Measurements from ENCODE around the gene MALRD1. TPM values are rescaled to one million over a fixed set of nuclear protein-coding genes. Genes with fewer than 3 reads are reported as not detected.

MALRD1 gene
- polyA plus RNA-seq, 6 donors from 2014 or later: not detected

GRCh38 chr10:19616966-19617365 is 568.4 kb downstream of the MALRD1 start:
- Mint-ChIP-seq H3K27ac (no peak overlapping the region), H3K4me3 (no peak overlapping the region), H3K4me1 (no peaks in the 10 kb centered on the region), H3K27me3 (no peaks in the 10 kb centered on the region), H3K9me3 (peaks cover 0 to 7% (median 4%) of the 10 kb centered on the region in 7 donors), H3K36me3 (no peaks in the 10 kb centered on the region)
- ATAC-seq (ENCODE audit: low read depth in 2 of 2) (no peak), DNase-seq (no peak)

GRCh38 chr10:19620811-19621210 is 572.2 kb downstream of the MALRD1 start:
- no peaks in the 10 kb centered on the region for H3K27me3 Mint-ChIP-seq

GRCh38 chr10:19623321-19623720 is 574.7 kb downstream of the MALRD1 start:
- H3K27ac Mint-ChIP-seq: no peak overlapping the region
- no peaks in the 10 kb centered on the region for H3K36me3 Mint-ChIP-seq
- DNase-seq: no peak
- no peak overlapping the region for H3K4me3 Mint-ChIP-seq
- no peaks in the 10 kb centered on the region for H3K4me1 Mint-ChIP-seq
- ATAC-seq (ENCODE audit: low read depth in 2 of 2): no peak
- H3K9me3 Mint-ChIP-seq: peaks cover 0 to 7% (median 2%) of the 10 kb centered on the region in 7 donors
- H3K27me3 Mint-ChIP-seq: no peaks in the 10 kb centered on the region

More at GRCh38 chr10:19620811-19621210, 572.2 kb downstream of the MALRD1 start:
- no peak for DNase-seq
- no peaks in the 10 kb centered on the region for H3K36me3 Mint-ChIP-seq
- no peak overlapping the region for H3K27ac Mint-ChIP-seq
- no peak overlapping the region for H3K4me3 Mint-ChIP-seq
- no peaks in the 10 kb centered on the region for H3K4me1 Mint-ChIP-seq
- ATAC-seq (ENCODE audit: low read depth in 2 of 2): no peak
- H3K9me3 Mint-ChIP-seq: peaks cover 0 to 7% (median 2%) of the 10 kb centered on the region in 7 donors

- Mint-ChIP-seq H3K4me1 (no peaks in the 10 kb centered on the region), H3K4me3 (no peak overlapping the region), H3K27me3 (no peaks in the 10 kb centered on the region), H3K27ac (no peak overlapping the region), H3K9me3 (no peaks in the 10 kb centered on the region), H3K36me3 (no peaks in the 10 kb centered on the region)
- DNase-seq (no peak), ATAC-seq (ENCODE audit: low read depth in 2 of 2) (no peak)
These were observed 577.6 kb downstream of the MALRD1 start for GRCh38 chr10:19626156-19626555.

GRCh38 chr10:19628767-19629560 is 580.4 kb downstream of the MALRD1 start:
- ATAC-seq (ENCODE audit: low read depth in 2 of 2) (no peak), DNase-seq (no peak)
- Mint-ChIP-seq H3K27me3 (no peaks in the 10 kb centered on the region), H3K9me3 (no peaks in the 10 kb centered on the region), H3K4me1 (no peaks in the 10 kb centered on the region), H3K36me3 (no peaks in the 10 kb centered on the region), H3K27ac (no peak overlapping the region), H3K4me3 (no peak overlapping the region)

GRCh38 chr10:19629567-19629966 is 581.0 kb downstream of the MALRD1 start:
- Mint-ChIP-seq H3K9me3 (no peaks in the 10 kb centered on the region), H3K4me3 (no peak overlapping the region), H3K27me3 (no peaks in the 10 kb centered on the region), H3K36me3 (no peaks in the 10 kb centered on the region), H3K4me1 (no peaks in the 10 kb centered on the region), H3K27ac (no peak overlapping the region)
- no peak for ATAC-seq (ENCODE audit: low read depth in 2 of 2)
- DNase-seq: no peak

- no peaks in the 10 kb centered on the region for H3K36me3 Mint-ChIP-seq
- no peaks in the 10 kb centered on the region for H3K27me3 Mint-ChIP-seq
These were observed 585.6 kb downstream of the MALRD1 start for GRCh38 chr10:19634163-19634562.

GRCh38 chr10:19638182-19638895 is 589.7 kb downstream of the MALRD1 start:
- H3K4me3 Mint-ChIP-seq: peak overlapping the region; percentile 36 to 83 (median 62)
- H3K27ac Mint-ChIP-seq: peak overlapping the region in 2 of 6 donors; percentile 8 to 65
- ATAC-seq (ENCODE audit: low read depth in 2 of 2): no peak

More at GRCh38 chr10:19634163-19634562, 585.6 kb downstream of the MALRD1 start:
- peaks cover 0 to 8% (median 6%) of the 10 kb centered on the region in 3 donors for H3K4me1 Mint-ChIP-seq
- H3K9me3 Mint-ChIP-seq: peaks cover 0 to 1% (median 0%) of the 10 kb centered on the region in 7 donors
- no peak overlapping the region for H3K4me3 Mint-ChIP-seq
- DNase-seq (no peak), ATAC-seq (ENCODE audit: low read depth in 2 of 2) (no peak)
- H3K27ac Mint-ChIP-seq: no peak overlapping the region

GRCh38 chr10:19638896-19639233 is 590.3 kb downstream of the MALRD1 start:
- no peak for ATAC-seq (ENCODE audit: low read depth in 2 of 2)
- peak overlapping the region in 2 of 6 donors; percentile 8 to 65 for H3K27ac Mint-ChIP-seq

More at GRCh38 chr10:19638182-19638895, 589.7 kb downstream of the MALRD1 start:
- H3K27me3 Mint-ChIP-seq: no peaks in the 10 kb centered on the region
- H3K36me3 Mint-ChIP-seq: no peaks in the 10 kb centered on the region
- H3K4me1 Mint-ChIP-seq: peaks cover 0 to 8% (median 6%) of the 10 kb centered on the region in 3 donors
- peaks cover 0 to 4% (median 0%) of the 10 kb centered on the region in 7 donors for H3K9me3 Mint-ChIP-seq
- DNase-seq: no peak

GRCh38 chr10:19640566-19641263 is 592.1 kb downstream of the MALRD1 start:
- H3K27me3 Mint-ChIP-seq: no peaks in the 10 kb centered on the region
- H3K36me3 Mint-ChIP-seq: no peaks in the 10 kb centered on the region
- H3K4me3 Mint-ChIP-seq: no peak overlapping the region
- no peak overlapping the region for H3K27ac Mint-ChIP-seq
- no peak for ATAC-seq (ENCODE audit: low read depth in 2 of 2)
- no peak for DNase-seq
- peaks cover 0 to 4% (median 0%) of the 10 kb centered on the region in 7 donors for H3K9me3 Mint-ChIP-seq
- peaks cover 0 to 8% (median 6%) of the 10 kb centered on the region in 3 donors for H3K4me1 Mint-ChIP-seq

More at GRCh38 chr10:19638896-19639233, 590.3 kb downstream of the MALRD1 start:
- H3K36me3 Mint-ChIP-seq: no peaks in the 10 kb centered on the region
- no peaks in the 10 kb centered on the region for H3K27me3 Mint-ChIP-seq
- DNase-seq: no peak
- peaks cover 0 to 4% (median 0%) of the 10 kb centered on the region in 7 donors for H3K9me3 Mint-ChIP-seq
- peak overlapping the region; percentile 36 to 83 (median 62) for H3K4me3 Mint-ChIP-seq
- peaks cover 0 to 8% (median 6%) of the 10 kb centered on the region in 3 donors for H3K4me1 Mint-ChIP-seq

- H3K9me3 Mint-ChIP-seq: peaks cover 0 to 17% (median 0%) of the 10 kb centered on the region in 7 donors
- no peak overlapping the region for H3K27ac Mint-ChIP-seq
- no peaks in the 10 kb centered on the region for H3K27me3 Mint-ChIP-seq
- ATAC-seq (ENCODE audit: low read depth in 2 of 2) (no peak), DNase-seq (no peak)
- no peak overlapping the region for H3K4me3 Mint-ChIP-seq
- no peaks in the 10 kb centered on the region for H3K4me1 Mint-ChIP-seq
- no peaks in the 10 kb centered on the region for H3K36me3 Mint-ChIP-seq
These were observed 602.9 kb downstream of the MALRD1 start for GRCh38 chr10:19651549-19651948.

GRCh38 chr10:19652750-19653149 is 604.1 kb downstream of the MALRD1 start:
- Mint-ChIP-seq H3K27ac (no peak overlapping the region), H3K9me3 (peaks cover 0 to 17% (median 0%) of the 10 kb centered on the region in 7 donors), H3K27me3 (no peaks in the 10 kb centered on the region), H3K4me3 (no peak overlapping the region), H3K36me3 (no peaks in the 10 kb centered on the region), H3K4me1 (no peaks in the 10 kb centered on the region)
- DNase-seq (no peak), ATAC-seq (ENCODE audit: low read depth in 2 of 2) (no peak)

- no peak for ATAC-seq (ENCODE audit: low read depth in 2 of 2)
- H3K9me3 Mint-ChIP-seq: peaks cover 0 to 15% (median 0%) of the 10 kb centered on the region in 7 donors
- H3K4me1 Mint-ChIP-seq: no peaks in the 10 kb centered on the region
- no peaks in the 10 kb centered on the region for H3K27me3 Mint-ChIP-seq
- H3K36me3 Mint-ChIP-seq: no peaks in the 10 kb centered on the region
- DNase-seq: no peak
- no peak overlapping the region for H3K27ac Mint-ChIP-seq
- H3K4me3 Mint-ChIP-seq: no peak overlapping the region
These were observed 605.3 kb downstream of the MALRD1 start for GRCh38 chr10:19653931-19654330.

Data from naive B cell (primary cell).